Panc1 (cell line): ENCODE results near the gene INPP5A. TPM values are rescaled to one million over a fixed set of nuclear protein-coding genes. Genes with fewer than 3 reads are reported as not detected.

Experiments
- ATAC-seq: fragments of 200-7000 bp; cut with Tn5 transposase; 2 replicates; pipeline ENCODE4 v1.9.1; 2020; ENCODE audit warnings: mild to moderate bottlenecking, moderate library complexity
- BruUV-seq: library from RNA; stranded (reverse); fragments of 400-500 nt; replicated peaks from 2 replicates; lab custom pipeline; 2021; lab: Mats Ljungman, UMichigan
- CTCF ChIA-PET: fragments of 300-600 bp; sonication (Branson Sonifier 250); formaldehyde crosslinking; loops from one replicate; lab custom pipeline; 2022; ENCODE audit warnings: antibody characterized with exemption; lab: Charles Lee
- POLR2A ChIA-PET: fragments of 300-600 bp; sonication (Branson Sonifier 250); formaldehyde crosslinking; loops from one replicate; lab custom pipeline; 2022; ENCODE audit warnings: antibody characterized with exemption; lab: Charles Lee
- DNase-seq: peaks from one replicate; pipeline ENCODE4 v3.0.0-alpha.2; 2010; ENCODE audit warnings: low read depth, low spot score
- H3K27ac ChIP-seq: 2 replicates; pipeline ENCODE4 v1.5.1; 2011; ENCODE audit warnings: mild to moderate bottlenecking, low read length, inconsistent platforms
- H3K27me3 ChIP-seq: fragments of 200-500 bp; sonication (Bioruptor generic); 2 replicates; pipeline ENCODE4 v1.6.0; 2014; ENCODE audit warnings: low read length, inconsistent platforms; ENCODE audit not compliant: control insufficient read depth, insufficient read depth
- H3K36me3 ChIP-seq: fragments of 200-500 bp; sonication (Bioruptor generic); 2 replicates; pipeline ENCODE4 v1.5.1; 2014; ENCODE audit warnings: inconsistent platforms, mild to moderate bottlenecking, low read length, moderate library complexity; ENCODE audit not compliant: control insufficient read depth, insufficient read depth
- H3K4me1 ChIP-seq: 2 replicates; pipeline ENCODE4 v1.5.1; 2011; ENCODE audit warnings: inconsistent platforms, mild to moderate bottlenecking, low read length, moderate library complexity; ENCODE audit not compliant: control insufficient read depth, insufficient read depth
- H3K4me3 ChIP-seq, 2 experiments: 2 replicates each; pipeline ENCODE4 v1.5.1; 2011 to 2012; ENCODE audit warnings: low read depth in 2 of 2, low read length in 2 of 2, mild to moderate bottlenecking in 2 of 2, inconsistent platforms in 1 of 2, moderate library complexity in 1 of 2
- H3K9me3 ChIP-seq: fragments of 200-500 bp; sonication (Bioruptor generic); 2 replicates; pipeline ENCODE4 v1.5.1; 2014; ENCODE audit warnings: low read depth, mild to moderate bottlenecking, inconsistent platforms, low read length, moderate library complexity; ENCODE audit not compliant: control insufficient read depth, insufficient read depth
- POLR2AphosphoS5 ChIP-seq: IDR thresholded peaks from 2 replicates; pipeline ENCODE4 v1.6.1; 2012; ENCODE audit warnings: mild to moderate bottlenecking, low read depth, low read length, moderate library complexity
- SIN3A ChIP-seq: IDR thresholded peaks from 2 replicates; pipeline ENCODE4 v1.6.1; 2012; ENCODE audit warnings: low read depth, mild to moderate bottlenecking, low read length, moderate library complexity, borderline replicate concordance; ENCODE audit not compliant: insufficient read depth
- TCF7L2 ChIP-seq: IDR thresholded peaks from 2 replicates; pipeline ENCODE4 v1.6.1; 2011; ENCODE audit warnings: mild to moderate bottlenecking, low read depth, low read length, inconsistent platforms
- in situ Hi-C: cut with HindIII; loops from 2 replicates; pipeline ENCODE4 v1.10.0; 2016; ENCODE audit warnings: low sequenced_read_pairs, low pct_unique_long_range_greater_than_20kb
- intact Hi-C: fragments of 100-400 bp; cut with micrococcal nuclease; formaldehyde crosslinking; loops from one replicate; pipeline ENCODE4 v1.10.0; 2022; ENCODE audit not compliant: unreplicated experiment
- total RNA-seq: library from RNA; stranded (reverse); gene quantifications from one replicate; pipeline ENCODE4 v1.2.1, GENCODE V29; 2021; ENCODE audit not compliant: unreplicated experiment
- TF ChIP-seq, protein P1 (sequence below): fragments of 450-650 bp; IDR thresholded peaks from 2 replicates; pipeline ENCODE4 v1.5.1; 2017; ENCODE audit warnings: mild to moderate bottlenecking
- TF ChIP-seq, protein P2 (sequence below), 2 experiments: IDR thresholded peaks; 2 replicates each; pipeline ENCODE4 v1.6.1; 2011 to 2012; ENCODE audit warnings: low read depth in 2 of 2, control low read depth in 1 of 2, low read length in 1 of 2, mild to moderate bottlenecking in 1 of 2, moderate library complexity in 1 of 2; ENCODE audit not compliant: insufficient read depth in 1 of 2

Gene INPP5A
- total RNA-seq, 1 experiment from 2014 or later: 60.0 TPM

DNA sequence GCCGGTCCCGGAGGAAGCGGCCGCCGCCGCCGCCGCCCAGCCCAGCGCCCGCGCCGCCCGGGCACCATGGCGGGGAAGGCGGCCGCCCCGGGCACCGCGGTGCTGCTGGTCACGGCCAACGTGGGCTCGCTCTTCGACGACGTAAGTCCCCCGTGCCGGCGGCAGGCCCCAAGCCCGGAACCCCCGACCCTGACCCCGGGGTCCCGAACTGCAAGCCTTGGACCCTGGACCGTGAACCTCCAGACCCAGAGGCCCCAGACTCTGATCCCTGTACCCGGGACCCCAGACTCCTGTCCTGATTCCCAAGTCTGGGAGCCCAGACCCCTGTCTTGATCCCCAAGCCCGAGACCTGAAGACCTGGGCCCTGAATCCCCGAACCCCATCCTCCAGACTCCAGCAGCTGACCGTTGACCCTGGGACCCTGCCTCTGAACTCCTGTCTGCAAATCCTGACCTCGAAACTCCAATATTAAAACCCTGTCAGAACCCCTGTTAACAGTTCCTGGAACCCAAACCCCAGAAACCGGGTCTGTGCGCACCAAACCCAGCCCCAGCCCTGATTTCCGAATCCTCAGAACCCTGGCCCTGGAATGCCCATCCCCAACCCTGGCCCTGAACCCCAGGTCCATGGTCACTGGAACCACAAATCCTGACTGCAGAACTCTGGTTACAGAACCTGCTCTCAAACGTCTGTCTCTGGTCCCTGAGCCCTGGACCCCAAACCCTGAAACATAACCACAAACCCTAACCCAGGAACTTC is 623 bp downstream of the INPP5A start:
- in situ Hi-C loops: no loop called here
- DNase-seq (no peak), ATAC-seq (peak; percentile 2; the same call in 1 of the 2 replicates)
- Histone ChIP-seq H3K4me1 (peaks cover 67% of the 10 kb centered on the region), H3K36me3 (no peaks in the 10 kb centered on the region), H3K27ac (peak overlapping the region; percentile 91), H3K4me3 (peak overlapping the region; percentile 70 to 72), H3K9me3 (no peaks in the 10 kb centered on the region), H3K27me3 (no peaks in the 10 kb centered on the region)
- intact Hi-C loops: no loop called here
- TF ChIP-seq, protein P1, sequence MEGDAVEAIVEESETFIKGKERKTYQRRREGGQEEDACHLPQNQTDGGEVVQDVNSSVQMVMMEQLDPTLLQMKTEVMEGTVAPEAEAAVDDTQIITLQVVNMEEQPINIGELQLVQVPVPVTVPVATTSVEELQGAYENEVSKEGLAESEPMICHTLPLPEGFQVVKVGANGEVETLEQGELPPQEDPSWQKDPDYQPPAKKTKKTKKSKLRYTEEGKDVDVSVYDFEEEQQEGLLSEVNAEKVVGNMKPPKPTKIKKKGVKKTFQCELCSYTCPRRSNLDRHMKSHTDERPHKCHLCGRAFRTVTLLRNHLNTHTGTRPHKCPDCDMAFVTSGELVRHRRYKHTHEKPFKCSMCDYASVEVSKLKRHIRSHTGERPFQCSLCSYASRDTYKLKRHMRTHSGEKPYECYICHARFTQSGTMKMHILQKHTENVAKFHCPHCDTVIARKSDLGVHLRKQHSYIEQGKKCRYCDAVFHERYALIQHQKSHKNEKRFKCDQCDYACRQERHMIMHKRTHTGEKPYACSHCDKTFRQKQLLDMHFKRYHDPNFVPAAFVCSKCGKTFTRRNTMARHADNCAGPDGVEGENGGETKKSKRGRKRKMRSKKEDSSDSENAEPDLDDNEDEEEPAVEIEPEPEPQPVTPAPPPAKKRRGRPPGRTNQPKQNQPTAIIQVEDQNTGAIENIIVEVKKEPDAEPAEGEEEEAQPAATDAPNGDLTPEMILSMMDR: no peak
- no peak for TF ChIP-seq POLR2AphosphoS5
- TF ChIP-seq TCF7L2: no peak
- TF ChIP-seq, protein P2, sequence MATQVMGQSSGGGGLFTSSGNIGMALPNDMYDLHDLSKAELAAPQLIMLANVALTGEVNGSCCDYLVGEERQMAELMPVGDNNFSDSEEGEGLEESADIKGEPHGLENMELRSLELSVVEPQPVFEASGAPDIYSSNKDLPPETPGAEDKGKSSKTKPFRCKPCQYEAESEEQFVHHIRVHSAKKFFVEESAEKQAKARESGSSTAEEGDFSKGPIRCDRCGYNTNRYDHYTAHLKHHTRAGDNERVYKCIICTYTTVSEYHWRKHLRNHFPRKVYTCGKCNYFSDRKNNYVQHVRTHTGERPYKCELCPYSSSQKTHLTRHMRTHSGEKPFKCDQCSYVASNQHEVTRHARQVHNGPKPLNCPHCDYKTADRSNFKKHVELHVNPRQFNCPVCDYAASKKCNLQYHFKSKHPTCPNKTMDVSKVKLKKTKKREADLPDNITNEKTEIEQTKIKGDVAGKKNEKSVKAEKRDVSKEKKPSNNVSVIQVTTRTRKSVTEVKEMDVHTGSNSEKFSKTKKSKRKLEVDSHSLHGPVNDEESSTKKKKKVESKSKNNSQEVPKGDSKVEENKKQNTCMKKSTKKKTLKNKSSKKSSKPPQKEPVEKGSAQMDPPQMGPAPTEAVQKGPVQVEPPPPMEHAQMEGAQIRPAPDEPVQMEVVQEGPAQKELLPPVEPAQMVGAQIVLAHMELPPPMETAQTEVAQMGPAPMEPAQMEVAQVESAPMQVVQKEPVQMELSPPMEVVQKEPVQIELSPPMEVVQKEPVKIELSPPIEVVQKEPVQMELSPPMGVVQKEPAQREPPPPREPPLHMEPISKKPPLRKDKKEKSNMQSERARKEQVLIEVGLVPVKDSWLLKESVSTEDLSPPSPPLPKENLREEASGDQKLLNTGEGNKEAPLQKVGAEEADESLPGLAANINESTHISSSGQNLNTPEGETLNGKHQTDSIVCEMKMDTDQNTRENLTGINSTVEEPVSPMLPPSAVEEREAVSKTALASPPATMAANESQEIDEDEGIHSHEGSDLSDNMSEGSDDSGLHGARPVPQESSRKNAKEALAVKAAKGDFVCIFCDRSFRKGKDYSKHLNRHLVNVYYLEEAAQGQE (IDR thresholded peaks at IDR 0.05; ENCODE audit: insufficient read depth in 1 of 2, low read depth in 2 of 2, low read length in 1 of 2): no peak
- no peak for TF ChIP-seq SIN3A
- POLR2A ChIA-PET: no interaction called here
- CTCF ChIA-PET: no interaction called here
- no TSS peak for BruUV-seq

DNA sequence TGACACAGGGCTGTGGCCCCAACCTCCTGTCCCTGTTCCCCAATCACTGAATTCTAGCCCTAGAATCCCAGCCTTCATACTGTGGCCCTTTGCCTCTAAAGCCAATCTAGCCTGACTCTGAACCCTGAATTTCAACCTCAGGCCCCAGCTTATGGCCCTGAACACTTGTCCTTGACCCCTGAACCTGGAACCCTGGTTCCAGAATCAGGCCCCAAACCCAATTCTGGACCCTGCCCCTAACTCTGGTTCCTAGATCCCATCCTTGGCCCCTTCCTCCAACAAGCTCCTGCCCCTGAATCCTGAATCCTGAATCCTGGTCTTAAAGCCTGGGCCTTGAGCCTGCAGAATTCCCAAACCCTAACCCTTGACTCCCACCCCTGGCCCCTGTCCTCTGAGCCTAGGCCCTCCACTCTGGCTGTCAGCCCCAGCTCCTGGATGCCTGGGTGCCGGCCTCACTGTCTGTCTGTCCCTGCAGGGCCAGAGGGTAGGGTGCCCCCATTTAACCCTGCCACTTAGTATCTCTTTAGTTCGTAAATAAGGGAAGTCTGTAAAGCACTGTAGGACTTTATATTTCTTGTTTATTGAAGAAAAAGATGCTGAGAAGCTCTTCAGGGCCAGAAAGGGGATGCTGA is 1.3 kb downstream of the INPP5A start:
- peak overlapping the region; percentile 70 to 72 for H3K4me3 ChIP-seq
- no peaks in the 10 kb centered on the region for H3K36me3 ChIP-seq
- ChIA-PET CTCF (interaction anchor here (0.6 to 0.7 kb wide), 2 partner anchors 30 to 76 kb away, joined by 3 to 4 read pairs; no protein-coding TSS in a partner anchor), POLR2A (no interaction called here)
- no peaks in the 10 kb centered on the region for H3K9me3 ChIP-seq
- in situ Hi-C loops (no loop called here), intact Hi-C loops (no loop called here)
- TF ChIP-seq, protein P1: no peak
- TF ChIP-seq SIN3A: no peak
- TF ChIP-seq, protein P2 (IDR thresholded peaks at IDR 0.05; ENCODE audit: insufficient read depth in 1 of 2, low read depth in 2 of 2, low read length in 1 of 2): no peak
- no peak for TF ChIP-seq TCF7L2
- TF ChIP-seq POLR2AphosphoS5: no peak
- no peaks in the 10 kb centered on the region for H3K27me3 ChIP-seq
- peak overlapping the region; percentile 91 for H3K27ac ChIP-seq
- peaks cover 60% of the 10 kb centered on the region for H3K4me1 ChIP-seq
- ATAC-seq (no peak), DNase-seq (no peak)
- no TSS peak for BruUV-seq
